ENCODE measurements around the gene IL34. TPM values are rescaled to one million over a fixed set of nuclear protein-coding genes. Genes with fewer than 3 reads are reported as not detected.

The IL34 gene
- polyA plus RNA-seq, 2 donors: 22.9 to 32.7 TPM

DNA sequence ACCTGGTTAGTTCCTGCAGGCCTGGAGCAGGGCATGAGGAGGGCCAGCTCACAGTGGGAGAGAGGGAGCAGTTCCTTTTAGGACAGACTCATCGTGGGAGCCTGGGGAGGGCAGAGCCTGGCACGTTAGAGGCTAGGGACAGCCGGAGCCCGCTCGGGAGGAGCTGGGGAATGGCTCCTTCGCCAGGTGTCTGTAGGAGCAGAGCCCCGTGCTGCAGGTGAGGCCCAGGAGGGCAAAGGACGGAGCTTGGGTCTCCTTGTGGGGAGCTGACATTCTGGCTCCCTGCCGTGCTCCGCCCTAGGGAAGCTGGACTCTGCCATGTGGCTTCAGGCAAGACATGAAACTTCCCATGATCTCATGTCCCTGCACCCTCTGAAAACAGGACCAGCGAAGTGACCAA lies 58.2 kb downstream of the IL34 start:
- Histone ChIP-seq H3K4me3 (ENCODE audit: low read depth in 1 of 2, low read length in 2 of 2) (no peak overlapping the region), H3K36me3 (ENCODE audit: control insufficient read depth in 2 of 2, insufficient read depth in 2 of 2, low read length in 1 of 2) (peaks cover 0 to 2% of the 10 kb centered on the region in 2 donors), H3K27me3 (ENCODE audit: control insufficient read depth in 1 of 2, insufficient read depth in 2 of 2, low read length in 2 of 2) (no peaks in the 10 kb centered on the region), H3K4me1 (ENCODE audit: control insufficient read depth in 2 of 2, insufficient read depth in 2 of 2, low read length in 1 of 2) (peaks cover 29 to 65% of the 10 kb centered on the region in 2 donors), H3K27ac (ENCODE audit: low read depth in 2 of 2, low read length in 1 of 2) (peak overlapping the region; percentile 81 to 95), H3K9me3 (ENCODE audit: control insufficient read depth in 2 of 2, insufficient read depth in 1 of 2, low read depth in 1 of 2, low read length in 1 of 2) (no peaks in the 10 kb centered on the region)
- WGBS, 2 donors: 63 to 68% methylated on average over 11 of the region's 11 CpGs

DNA sequence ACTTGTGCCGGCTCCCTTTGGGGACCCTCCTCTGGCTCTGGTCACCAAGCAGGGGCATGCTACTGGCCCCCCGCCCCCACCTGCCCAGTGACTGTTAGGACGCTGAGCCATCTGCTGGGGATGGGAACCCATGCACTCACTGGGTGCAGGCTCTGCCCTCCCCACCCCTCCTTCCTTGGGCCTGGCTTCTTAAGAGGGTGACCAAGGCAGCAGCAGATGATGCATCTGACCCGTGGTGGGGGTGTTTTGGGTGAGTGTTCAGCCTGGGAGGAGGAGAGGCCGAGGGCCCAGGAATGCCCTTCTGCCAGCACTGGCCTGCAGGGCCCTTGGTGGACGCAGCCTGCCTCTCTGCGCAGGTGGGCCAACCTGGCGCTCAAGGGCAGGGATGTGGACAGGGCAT lies 58.7 kb downstream of the IL34 start:
- peaks cover 30 to 65% of the 10 kb centered on the region in 2 donors for H3K4me1 ChIP-seq (ENCODE audit: control insufficient read depth in 2 of 2, insufficient read depth in 2 of 2, low read length in 1 of 2)
- H3K27ac ChIP-seq (ENCODE audit: low read depth in 2 of 2, low read length in 1 of 2): peak overlapping the region; percentile 81 to 95
- H3K4me3 ChIP-seq (ENCODE audit: low read depth in 1 of 2, low read length in 2 of 2): no peak overlapping the region
- H3K27me3 ChIP-seq (ENCODE audit: control insufficient read depth in 1 of 2, insufficient read depth in 2 of 2, low read length in 2 of 2): no peaks in the 10 kb centered on the region
- WGBS, 2 donors: 85 to 86% methylated on average over 8 of the region's 8 CpGs
- peaks cover 0 to 2% of the 10 kb centered on the region in 2 donors for H3K36me3 ChIP-seq (ENCODE audit: control insufficient read depth in 2 of 2, insufficient read depth in 2 of 2, low read length in 1 of 2)
- no peaks in the 10 kb centered on the region for H3K9me3 ChIP-seq (ENCODE audit: control insufficient read depth in 2 of 2, insufficient read depth in 1 of 2, low read depth in 1 of 2, low read length in 1 of 2)

GRCh38 chr16:70706948-70707465 lies 60.6 kb downstream of the IL34 start:
- Histone ChIP-seq H3K4me1 (ENCODE audit: control insufficient read depth in 2 of 2, insufficient read depth in 2 of 2, low read length in 1 of 2) (peaks cover 19 to 48% of the 10 kb centered on the region in 2 donors), H3K27ac (ENCODE audit: low read depth in 2 of 2, low read length in 1 of 2) (peak overlapping the region; percentile 75 to 77)
- WGBS, 2 donors: 26 to 49% methylated on average over 7 of the region's 7 CpGs

DNA sequence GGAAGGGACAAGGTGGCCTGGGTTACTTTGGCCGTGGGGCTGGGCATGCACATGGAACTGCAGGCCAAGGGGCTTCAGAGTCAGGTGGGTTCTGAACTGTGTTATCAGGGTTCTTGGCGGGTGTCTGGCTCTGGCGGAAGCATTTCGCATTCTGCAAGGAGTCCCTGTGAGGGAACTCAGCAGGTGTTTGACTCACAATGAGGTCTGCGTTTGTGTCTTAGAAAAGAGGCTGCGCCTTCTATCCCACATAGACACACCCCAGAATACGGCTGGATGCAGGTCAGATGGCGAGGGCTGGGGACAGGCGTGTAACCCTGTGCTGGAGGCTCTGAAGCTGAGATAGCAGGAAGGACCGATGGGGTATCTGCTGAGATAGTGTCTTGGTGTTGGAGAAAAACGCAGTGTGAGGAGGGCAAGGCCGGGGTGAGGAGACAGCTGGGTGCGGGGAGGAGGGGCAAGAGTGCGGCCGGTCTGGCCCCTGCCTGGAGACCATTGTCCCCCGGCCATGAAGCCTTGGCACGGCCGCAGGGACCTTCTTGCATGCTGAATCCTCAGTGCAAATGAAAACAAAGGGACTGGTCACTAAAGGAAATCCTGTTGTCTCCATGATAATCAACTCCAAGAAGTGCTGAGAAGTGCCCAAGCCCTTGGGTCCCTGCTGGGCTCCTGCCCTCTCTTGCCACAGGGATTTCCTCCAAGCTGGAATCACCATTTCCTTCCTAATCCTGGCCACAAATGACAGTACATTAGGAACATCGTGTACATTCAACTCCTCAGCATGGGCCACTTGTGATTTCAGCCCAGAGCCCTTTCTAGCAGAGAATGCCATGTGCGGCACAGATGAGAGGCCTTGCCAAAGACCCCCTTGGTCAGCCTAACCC lies 62.2 kb downstream of the IL34 start:
- H3K9me3 ChIP-seq (ENCODE audit: control insufficient read depth in 2 of 2, insufficient read depth in 1 of 2, low read depth in 1 of 2, low read length in 1 of 2): no peaks in the 10 kb centered on the region
- WGBS, 2 donors: 87 to 89% methylated on average over 20 of the region's 20 CpGs
- H3K27me3 ChIP-seq (ENCODE audit: control insufficient read depth in 1 of 2, insufficient read depth in 2 of 2, low read length in 2 of 2): no peaks in the 10 kb centered on the region
- peak overlapping the region; percentile 6 to 22 for H3K27ac ChIP-seq (ENCODE audit: low read depth in 2 of 2, low read length in 1 of 2)
- H3K36me3 ChIP-seq (ENCODE audit: control insufficient read depth in 2 of 2, insufficient read depth in 2 of 2, low read length in 1 of 2): peaks cover 0 to 5% of the 10 kb centered on the region in 2 donors
- H3K4me3 ChIP-seq (ENCODE audit: low read depth in 1 of 2, low read length in 2 of 2): no peak overlapping the region
- peaks cover 14 to 32% of the 10 kb centered on the region in 2 donors for H3K4me1 ChIP-seq (ENCODE audit: control insufficient read depth in 2 of 2, insufficient read depth in 2 of 2, low read length in 1 of 2)

More at GRCh38 chr16:70706948-70707465, 60.6 kb downstream of the IL34 start:
- no peaks in the 10 kb centered on the region for H3K27me3 ChIP-seq (ENCODE audit: control insufficient read depth in 1 of 2, insufficient read depth in 2 of 2, low read length in 2 of 2)
- peaks cover 0 to 5% of the 10 kb centered on the region in 2 donors for H3K36me3 ChIP-seq (ENCODE audit: control insufficient read depth in 2 of 2, insufficient read depth in 2 of 2, low read length in 1 of 2)
- H3K4me3 ChIP-seq (ENCODE audit: low read depth in 1 of 2, low read length in 2 of 2): no peak overlapping the region
- no peaks in the 10 kb centered on the region for H3K9me3 ChIP-seq (ENCODE audit: control insufficient read depth in 2 of 2, insufficient read depth in 1 of 2, low read depth in 1 of 2, low read length in 1 of 2)

DNA sequence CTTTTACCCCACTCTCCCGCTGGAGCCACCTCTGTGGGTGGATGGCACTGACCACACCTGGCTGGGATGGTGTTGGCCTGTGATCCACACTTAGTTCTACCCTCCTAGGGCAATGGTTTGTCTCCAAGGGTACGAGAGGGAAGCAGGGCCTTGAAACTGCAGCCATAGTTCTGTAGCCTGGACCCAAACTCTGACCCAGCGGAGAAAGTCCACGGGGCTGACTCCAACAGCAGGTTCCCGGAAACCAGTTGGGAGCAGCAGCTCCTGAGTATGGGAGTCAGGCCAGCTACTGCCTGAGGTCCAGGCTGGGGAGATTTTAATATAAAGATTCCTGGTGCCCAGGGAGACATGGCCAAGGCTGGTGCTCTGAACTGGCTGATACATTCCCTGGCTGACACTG lies 63.1 kb downstream of the IL34 start:
- Histone ChIP-seq H3K27ac (ENCODE audit: low read depth in 2 of 2, low read length in 1 of 2) (peak overlapping the region; percentile 6 to 24), H3K27me3 (ENCODE audit: control insufficient read depth in 1 of 2, insufficient read depth in 2 of 2, low read length in 2 of 2) (no peaks in the 10 kb centered on the region), H3K4me1 (ENCODE audit: control insufficient read depth in 2 of 2, insufficient read depth in 2 of 2, low read length in 1 of 2) (peaks cover 12 to 24% of the 10 kb centered on the region in 2 donors), H3K36me3 (ENCODE audit: control insufficient read depth in 2 of 2, insufficient read depth in 2 of 2, low read length in 1 of 2) (peaks cover 0 to 3% of the 10 kb centered on the region in 2 donors), H3K4me3 (ENCODE audit: low read depth in 1 of 2, low read length in 2 of 2) (no peak overlapping the region), H3K9me3 (ENCODE audit: control insufficient read depth in 2 of 2, insufficient read depth in 1 of 2, low read depth in 1 of 2, low read length in 1 of 2) (no peaks in the 10 kb centered on the region)
- 78 to 86% methylated on average over 5 of the region's 5 CpGs for WGBS, 2 donors

- Histone ChIP-seq H3K4me1 (ENCODE audit: control insufficient read depth in 2 of 2, insufficient read depth in 2 of 2, low read length in 1 of 2) (peaks cover 12 to 24% of the 10 kb centered on the region in 2 donors), H3K9me3 (ENCODE audit: control insufficient read depth in 2 of 2, insufficient read depth in 1 of 2, low read depth in 1 of 2, low read length in 1 of 2) (no peaks in the 10 kb centered on the region), H3K36me3 (ENCODE audit: control insufficient read depth in 2 of 2, insufficient read depth in 2 of 2, low read length in 1 of 2) (peaks cover 0 to 3% of the 10 kb centered on the region in 2 donors), H3K4me3 (ENCODE audit: low read depth in 1 of 2, low read length in 2 of 2) (no peak overlapping the region), H3K27ac (ENCODE audit: low read depth in 2 of 2, low read length in 1 of 2) (peak overlapping the region in 1 of 2 donors; percentile 6), H3K27me3 (ENCODE audit: control insufficient read depth in 1 of 2, insufficient read depth in 2 of 2, low read length in 2 of 2) (no peaks in the 10 kb centered on the region)
- 37 to 46% methylated on average over 7 of the region's 7 CpGs for WGBS, 2 donors
Measured at GRCh38 chr16:70709942-70710341, 63.6 kb downstream of the IL34 start.

Other genes with a start within 250 kb of the IL34 start
- gene ST3GAL2, start 207.5 kb upstream of the IL34 start, polyA plus RNA-seq: 1 to 10 TPM; 1.6 to 1.7 TPM
- gene FCSK, start 192.0 kb upstream of the IL34 start, polyA plus RNA-seq: 10 to 100 TPM in 1 of 2 donors, 1 to 10 TPM in 1; 7.6 to 11.3 TPM
- 10 to 100 TPM; 41.8 to 42.7 TPM for gene COG4, start 123.0 kb upstream of the IL34 start, polyA plus RNA-seq
- 100 to 1,000 TPM; 114 to 129 TPM for gene SF3B3, start 122.7 kb upstream of the IL34 start, polyA plus RNA-seq
- 10 to 100 TPM; 27.4 to 62.9 TPM for gene MTSS2, start 39.5 kb downstream of the IL34 start, polyA plus RNA-seq
- 10 to 100 TPM; 24.8 to 31.3 TPM for gene VAC14, start 154.6 kb downstream of the IL34 start, polyA plus RNA-seq

All from esophagus (tissue), 2 donors.